GM20431 (cell line): ENCODE data around the gene REPS2.

ENCODE experiments used
- in situ Hi-C: fragments of 300-500 bp; cut with MseI, MboI; formaldehyde crosslinking; loops from one replicate; pipeline ENCODE4 v1.15.0; 2020; ENCODE audit warnings: low sequenced_read_pairs; ENCODE audit not compliant: unreplicated experiment

REPS2 gene

DNA sequence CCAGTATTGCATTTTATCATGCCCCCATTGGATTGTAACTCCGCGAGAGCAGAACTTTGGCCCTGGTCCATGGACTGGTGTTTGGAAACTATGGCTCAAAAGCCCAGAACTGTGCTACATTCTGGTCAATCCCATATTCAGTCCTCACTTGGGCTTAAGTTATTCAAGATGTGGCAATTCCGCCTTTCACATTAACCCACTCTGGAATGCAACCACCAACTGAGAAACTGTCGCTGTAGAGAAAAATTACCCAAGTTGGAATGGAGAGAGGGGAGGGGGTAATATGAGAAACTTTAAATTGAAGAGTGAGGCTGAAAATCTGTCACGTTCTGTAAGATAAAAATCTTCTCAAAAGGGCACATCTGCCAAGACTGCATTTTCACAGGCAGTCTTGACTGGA, 239.0 kb downstream of the REPS2 start:
- in situ Hi-C loops: no loop called here

GRCh38 chrX:17187136-17187756, 240.8 kb downstream of the REPS2 start:
- in situ Hi-C loops: no loop called here

- in situ Hi-C loops: no loop called here
Observed at GRCh38 chrX:17192106-17192505, 245.6 kb downstream of the REPS2 start.
